ENCODE results near the gene ZBTB11. TPM values are rescaled to one million over a fixed set of nuclear protein-coding genes. Genes with fewer than 3 reads are reported as not detected.

Gene ZBTB11
- total and polyA plus RNA-seq, 9 of the 15 experiments (the other 6 are each of a cell fraction or from before 2014, with no cell fraction given): 6.2 to 31.9 (median 21.4) TPM

GRCh38 chr3:101631098-101631796 lies 45.7 kb downstream of the ZBTB11 start:
- no peak for FAIRE-seq
- peaks cover 100% of the 10 kb centered on the region for H3K79me2 ChIP-seq (ENCODE audit: control insufficient read depth, insufficient read depth, low read length)
- ChIA-PET POLR2A (interaction anchor here (1.1 to 1.8 kb wide), 3 partner anchors 9 to 46 kb away, joined by 5 to 8 read pairs (median 5); partner anchors contain the start of gene ZBTB11), CTCF (ENCODE audit: low intra/inter-chr PET ratio) (no interaction called here)
- BruUV-seq (replicated peaks): no TSS peak
- H3K4me1 ChIP-seq (replicated peaks in 1 of 2; ENCODE audit: control insufficient read depth in 2 of 2, insufficient read depth in 2 of 2, low read length in 2 of 2): peaks cover 12% of the 10 kb centered on the region in 2 experiments; a peak in 3 of 5 replicates
- intact Hi-C loops (cut with micrococcal nuclease) (loop anchor here (10.0 kb wide), 1 partner anchor 256 kb away; no protein-coding TSS in a partner anchor), in situ Hi-C loops (cut with MboI) (no loop called here)
- H3K4me3 ChIP-seq: peak overlapping the region; percentile 63
- peak; percentile 12 for ATAC-seq
- H2AFZ ChIP-seq (ENCODE audit: low read depth, low read length): no peak overlapping the region
- H3K36me3 ChIP-seq (ENCODE audit: control insufficient read depth, insufficient read depth, low read length): peaks cover 66% of the 10 kb centered on the region
- WGBS (ENCODE audit: insufficient coverage, low coverage, missing lambda C conversion rate): 71% methylated on average over 1 of the region's 1 CpG
- no peak for DNase-seq (ENCODE audit: extremely low read depth in 1 of 4, low spot score in 3 of 4)
- H4K20me1 ChIP-seq (replicated peaks; ENCODE audit: control insufficient read depth, insufficient read depth, low read length): no peaks in the 10 kb centered on the region
- peak overlapping the region; percentile 78 for H3K4me2 ChIP-seq (ENCODE audit: insufficient read depth, low read length)
- peak overlapping the region; percentile 42 for H3K27ac ChIP-seq (ENCODE audit: extremely low read depth, low read depth, low read length)
- no peaks in the 10 kb centered on the region for H3K9me1 ChIP-seq (ENCODE audit: control insufficient read depth, insufficient read depth, low read length)
- no peaks in the 10 kb centered on the region for H3K27me3 ChIP-seq (ENCODE audit: control insufficient read depth in 2 of 2, insufficient read depth in 2 of 2, low read length in 2 of 2)
- no peaks in the 10 kb centered on the region for H3K9me3 ChIP-seq (replicated peaks; ENCODE audit: control insufficient read depth, insufficient read depth, low read depth, low read length)
- peak overlapping the region; percentile 64 to 67; a peak in 3 of 4 replicates for H3K9ac ChIP-seq (ENCODE audit: insufficient read depth in 1 of 2, low read depth in 2 of 2, low read length in 2 of 2)
- TF ChIP-seq POLR2A (conservative IDR thresholded peaks at IDR 0.05) (no peak), ID3 (CRISPR knock-in tag; IDR thresholded peaks at IDR 0.05) (no peak), ID3 (tag; IDR thresholded peaks at IDR 0.05) (no peak), ESRRB (CRISPR knock-in tag; IDR thresholded peaks at IDR 0.05; ENCODE audit: borderline replicate concordance) (no peak), ZBTB11 (CRISPR knock-in tag; IDR thresholded peaks at IDR 0.05) (no peak), ELF2 (CRISPR knock-in tag; IDR thresholded peaks at IDR 0.05) (no peak), HCFC1 (IDR thresholded peaks at IDR 0.05; ENCODE audit: low read depth, low read length) (no peak), ZSCAN32 (CRISPR knock-in tag; IDR thresholded peaks at IDR 0.05) (no peak), COPS2 (conservative IDR thresholded peaks at IDR 0.05) (no peak), NFATC3 (IDR thresholded peaks at IDR 0.05) (no peak), ZNF212 (CRISPR knock-in tag; IDR thresholded peaks at IDR 0.05) (no peak), CREBBP (IDR thresholded peaks at IDR 0.05; ENCODE audit: low read depth, low read length) (no peak), CAMTA2 (CRISPR knock-in tag; conservative IDR thresholded peaks at IDR 0.05) (no peak), NFIX (CRISPR knock-in tag; IDR thresholded peaks at IDR 0.05; ENCODE audit: low read depth) (no peak), ZNF764 (CRISPR knock-in tag; IDR thresholded peaks at IDR 0.05; ENCODE audit: low read depth) (no peak)

All from K562 (cell line).